Measurements from ENCODE around the gene HS3ST3A1. TPM values are rescaled to one million over a fixed set of nuclear protein-coding genes. Genes with fewer than 3 reads are reported as not detected.

Gene HS3ST3A1
- total RNA-seq, 1 experiment from 2014 or later, result not detected

- no peaks in the 10 kb centered on the region for H3K79me2 ChIP-seq (ENCODE audit: insufficient read depth, low read length)
- no peaks in the 10 kb centered on the region for H3K36me3 ChIP-seq (ENCODE audit: control insufficient read depth in 1 of 2, insufficient read depth in 2 of 2, low read length in 2 of 2)
- no peaks in the 10 kb centered on the region; the same call in 1 of the 2 replicates for H3K27me3 ChIP-seq (ENCODE audit: insufficient read depth, low read length)
- no peaks in the 10 kb centered on the region for H4K20me1 ChIP-seq (ENCODE audit: insufficient read depth)
- ATAC-seq (no peak), DNase-seq (ENCODE audit: low read depth, low spot score) (no peak)
- H3K27ac ChIP-seq (ENCODE audit: low read depth, low read length), result no peak overlapping the region
- H3K4me2 ChIP-seq (ENCODE audit: low read length), result no peak overlapping the region
- no peak overlapping the region for H3K4me3 ChIP-seq (replicated peaks in 1 of 2; ENCODE audit: low read depth in 1 of 2, low read length in 2 of 2)
- TF ChIP-seq SP1 (IDR thresholded peaks at IDR 0.05; ENCODE audit: low read depth) (no peak), EZH2phosphoT487 (IDR thresholded peaks at IDR 0.05; ENCODE audit: borderline replicate concordance) (no peak), TCF7L2 (IDR thresholded peaks at IDR 0.05; ENCODE audit: borderline replicate concordance, extremely low read depth, insufficient read depth, insufficient read length) (no peak), RAD21 (IDR thresholded peaks at IDR 0.05; ENCODE audit: low read depth) (no peak), CBX3 (IDR thresholded peaks at IDR 0.05; ENCODE audit: low read depth) (no peak), ZNF274 (IDR thresholded peaks at IDR 0.05; ENCODE audit: low read depth, low read length) (no peak)
- POLR2A ChIA-PET, result no interaction called here
- BruUV-seq (replicated peaks), result no TSS peak
- H2AFZ ChIP-seq (ENCODE audit: low read depth, low read length, poor library complexity, severe bottlenecking), result no peak overlapping the region
- intact Hi-C loops (cut with micrococcal nuclease), result no loop called here
- H3K9me3 ChIP-seq (ENCODE audit: control insufficient read depth in 1 of 2, insufficient read depth in 1 of 2, low read depth in 1 of 2, low read length in 2 of 2), result no peaks in the 10 kb centered on the region
- no peak overlapping the region for H3K9ac ChIP-seq (ENCODE audit: low read length)
- peaks cover 16 to 34% of the 10 kb centered on the region in 2 experiments for H3K4me1 ChIP-seq (ENCODE audit: control insufficient read depth in 1 of 2, insufficient read depth in 2 of 2, low read length in 2 of 2)
- CTCF ChIA-PET, result no interaction called here
- no peaks in the 10 kb centered on the region for H3K9me2 ChIP-seq (ENCODE audit: insufficient read depth)
- RAD21 ChIA-PET (ENCODE audit: low non-redundant PET in 1 of 2, low total read pairs in 2 of 2, uncharacterized antibody in 2 of 2, unreplicated experiment in 2 of 2), result no interaction called here
These were observed 62.8 kb downstream of the HS3ST3A1 start for GRCh38 chr17:13538841-13539411.

GRCh38 chr17:13537871-13538643 lies 63.7 kb downstream of the HS3ST3A1 start:
- H3K27me3 ChIP-seq (ENCODE audit: insufficient read depth, low read length), result no peaks in the 10 kb centered on the region; the same call in 1 of the 2 replicates
- H3K9me2 ChIP-seq (ENCODE audit: insufficient read depth), result no peaks in the 10 kb centered on the region
- H3K36me3 ChIP-seq (ENCODE audit: control insufficient read depth in 1 of 2, insufficient read depth in 2 of 2, low read length in 2 of 2), result no peaks in the 10 kb centered on the region
- no peak overlapping the region for H3K4me3 ChIP-seq (replicated peaks in 1 of 2; ENCODE audit: low read depth in 1 of 2, low read length in 2 of 2)
- intact Hi-C loops (cut with micrococcal nuclease), result no loop called here
- H3K27ac ChIP-seq (ENCODE audit: low read depth, low read length), result no peak overlapping the region
- BruUV-seq (replicated peaks), result no TSS peak
- RAD21 ChIA-PET (ENCODE audit: low non-redundant PET in 1 of 2, low total read pairs in 2 of 2, uncharacterized antibody in 2 of 2, unreplicated experiment in 2 of 2), result no interaction called here
- CTCF ChIA-PET, result no interaction called here
- H3K79me2 ChIP-seq (ENCODE audit: insufficient read depth, low read length), result no peaks in the 10 kb centered on the region
- POLR2A ChIA-PET, result no interaction called here
- no peak for TF ChIP-seq JUND (IDR thresholded peaks at IDR 0.05)
- H2AFZ ChIP-seq (ENCODE audit: low read depth, low read length, poor library complexity, severe bottlenecking), result no peak overlapping the region
- no peak for DNase-seq (ENCODE audit: low read depth, low spot score)
- no peak for ATAC-seq
- no peaks in the 10 kb centered on the region for H3K9me3 ChIP-seq (ENCODE audit: control insufficient read depth in 1 of 2, insufficient read depth in 1 of 2, low read depth in 1 of 2, low read length in 2 of 2)
- H3K9ac ChIP-seq (ENCODE audit: low read length), result no peak overlapping the region
- no peak overlapping the region for H3K4me2 ChIP-seq (ENCODE audit: low read length)
- no peaks in the 10 kb centered on the region for H4K20me1 ChIP-seq (ENCODE audit: insufficient read depth)
- peaks cover 12 to 30% of the 10 kb centered on the region in 2 experiments for H3K4me1 ChIP-seq (ENCODE audit: control insufficient read depth in 1 of 2, insufficient read depth in 2 of 2, low read length in 2 of 2)
